ENCODE measurements around the gene UTP25.
"Not testable (repeated sequence)": the region's sequence is repeated elsewhere in the genome, so short reads cannot be mapped to it uniquely, and the experiment has no call there.

The UTP25 gene

DNA sequence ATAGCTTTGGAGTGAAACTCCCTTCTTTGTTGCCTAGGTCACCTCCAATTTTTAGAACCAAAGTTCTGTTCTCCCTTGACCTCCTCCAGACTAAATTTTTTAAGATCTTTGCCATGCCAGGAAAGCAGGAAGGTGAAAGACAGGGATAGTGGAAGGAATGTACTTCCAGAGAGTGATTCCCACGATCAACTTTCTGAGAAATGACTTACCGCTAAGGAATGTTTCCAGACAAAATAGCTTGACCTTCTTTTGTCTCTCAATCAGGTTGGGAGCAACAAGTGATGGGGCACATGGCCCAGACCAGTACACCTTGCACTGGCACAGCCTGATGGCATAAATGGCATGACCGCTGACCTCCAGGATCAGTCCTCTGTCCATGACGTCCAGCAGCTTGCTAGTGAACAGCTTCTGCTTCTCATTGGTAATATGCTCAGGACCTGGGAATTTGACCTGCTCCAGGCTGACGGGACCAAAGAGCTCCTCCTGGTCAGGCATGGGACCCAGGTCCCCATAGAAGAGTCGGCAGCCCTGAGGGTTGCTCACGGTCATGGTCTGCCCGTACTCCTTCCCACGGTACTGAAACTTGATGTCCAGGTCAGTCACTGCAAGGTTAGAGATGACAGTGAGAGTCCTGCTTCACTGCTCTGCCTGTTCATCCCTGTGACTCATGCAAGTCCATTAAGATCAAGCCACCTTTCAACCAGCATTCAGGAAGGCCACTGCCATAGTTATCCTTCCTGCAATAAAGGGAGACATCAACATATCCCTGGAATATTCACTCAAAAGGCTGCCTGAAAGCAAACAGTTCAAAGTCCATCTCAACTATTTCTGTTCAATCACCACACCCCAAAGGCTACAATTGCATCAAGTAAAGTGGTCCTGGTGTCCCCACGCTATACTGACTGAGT lies 37.2 kb upstream of the UTP25 start:
- peaks cover 7% of the 10 kb centered on the region for H3K36me3 ChIP-seq (ENCODE audit: control insufficient read depth, low read depth, low read length)
- H3K27me3 ChIP-seq (ENCODE audit: control insufficient read depth, insufficient read depth, low read length), result peaks cover 61% of the 10 kb centered on the region
- no peaks in the 10 kb centered on the region for H3K9me3 ChIP-seq (ENCODE audit: control insufficient read depth, low read depth, low read length)
- H3K4me3 ChIP-seq (ENCODE audit: low read length), result no peak overlapping the region
- H3K4me1 ChIP-seq (ENCODE audit: control insufficient read depth, low read depth, low read length), result no peaks in the 10 kb centered on the region
- no peak overlapping the region for H3K27ac ChIP-seq (ENCODE audit: low read length)
- H3K9ac ChIP-seq (ENCODE audit: low read length), result no peak overlapping the region

DNA sequence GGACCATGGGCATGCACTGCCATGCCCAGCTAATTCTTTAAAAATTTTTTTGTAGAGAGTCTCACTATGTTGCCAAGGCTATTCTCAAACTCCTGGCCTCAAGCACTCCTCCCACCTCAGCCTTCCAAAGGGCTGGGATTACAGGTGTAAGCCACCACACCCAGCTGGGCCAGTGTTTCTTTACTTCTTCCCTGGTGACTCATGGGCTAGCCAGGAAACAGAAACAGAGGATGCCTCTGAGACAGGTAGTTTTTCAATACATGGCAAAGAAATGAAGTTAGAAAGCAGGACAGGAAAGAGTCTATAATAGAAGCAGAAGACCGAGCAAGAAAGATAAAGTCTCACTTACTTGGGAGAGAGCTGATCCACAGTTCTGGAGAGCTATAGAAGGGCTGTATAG lies 35.9 kb upstream of the UTP25 start:
- H3K9ac ChIP-seq (ENCODE audit: low read length), result no peak overlapping the region
- no peaks in the 10 kb centered on the region for H3K9me3 ChIP-seq (ENCODE audit: control insufficient read depth, low read depth, low read length)
- H3K4me1 ChIP-seq (ENCODE audit: control insufficient read depth, low read depth, low read length), result no peaks in the 10 kb centered on the region
- peaks cover 7% of the 10 kb centered on the region for H3K36me3 ChIP-seq (ENCODE audit: control insufficient read depth, low read depth, low read length)
- H3K27me3 ChIP-seq (ENCODE audit: control insufficient read depth, insufficient read depth, low read length), result peaks cover 50% of the 10 kb centered on the region
- no peak overlapping the region for H3K4me3 ChIP-seq (ENCODE audit: low read length)
- H3K27ac ChIP-seq (ENCODE audit: low read length), result no peak overlapping the region

DNA sequence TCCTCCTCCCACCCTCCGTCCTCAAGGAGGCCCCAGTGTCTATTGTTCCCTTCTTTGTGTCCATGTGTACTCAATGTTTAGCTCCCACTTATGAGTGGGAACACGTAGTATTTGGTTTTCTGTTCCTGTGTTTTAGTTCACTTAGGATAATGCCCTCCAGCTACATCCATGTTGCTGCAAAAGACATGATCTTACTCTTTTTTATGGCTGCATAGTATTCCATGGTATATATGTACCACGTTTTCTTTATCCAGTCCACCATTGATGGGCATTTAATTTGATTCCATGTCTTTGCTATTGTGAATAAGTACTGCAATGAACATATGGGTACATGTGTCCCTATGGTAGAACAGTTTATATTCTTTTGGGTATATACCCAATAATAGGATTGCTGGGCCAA lies 34.1 kb upstream of the UTP25 start:
- not testable (repeated sequence) for H3K36me3 ChIP-seq (ENCODE audit: control insufficient read depth, low read depth, low read length); H3K4me3 ChIP-seq (ENCODE audit: low read length); H3K9me3 ChIP-seq (ENCODE audit: control insufficient read depth, low read depth, low read length); H3K9ac ChIP-seq (ENCODE audit: low read length); H3K4me1 ChIP-seq (ENCODE audit: control insufficient read depth, low read depth, low read length); H3K27ac ChIP-seq (ENCODE audit: low read length)
- peaks cover 32% of the 10 kb centered on the region for H3K27me3 ChIP-seq (ENCODE audit: control insufficient read depth, insufficient read depth, low read length)

DNA sequence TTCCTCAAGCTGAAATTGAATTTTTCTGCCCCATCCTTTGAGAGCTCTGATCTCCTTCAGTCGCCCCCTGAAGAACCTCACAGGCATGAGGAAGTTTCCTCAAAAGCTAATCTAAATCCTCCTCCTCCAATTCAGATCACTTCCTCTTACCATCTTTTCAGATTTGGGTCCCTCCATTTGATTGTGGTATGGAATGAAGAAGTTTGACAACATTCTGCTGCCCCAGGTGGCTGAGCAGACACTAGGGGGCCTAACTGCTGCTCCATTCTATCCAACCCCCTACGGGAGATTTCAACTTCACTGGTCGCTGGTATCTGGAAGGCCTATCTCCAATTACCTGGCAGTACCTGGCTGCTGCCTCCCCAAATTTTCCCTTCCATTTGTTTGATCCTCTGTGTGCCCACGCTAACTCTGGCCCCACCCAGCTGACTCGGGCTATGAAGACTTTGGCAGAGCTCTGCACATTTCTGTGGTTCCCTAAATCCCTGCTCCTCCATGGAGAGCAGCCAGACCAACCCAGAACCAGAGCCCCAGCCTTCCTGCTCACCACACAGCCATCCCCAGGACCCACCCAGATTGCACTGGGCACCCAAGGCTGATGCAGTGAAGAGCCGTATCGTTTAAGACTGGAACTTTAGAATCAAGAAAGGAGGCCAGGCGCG lies 29.7 kb upstream of the UTP25 start:
- no peak overlapping the region for H3K27ac ChIP-seq (ENCODE audit: low read length)

DNA sequence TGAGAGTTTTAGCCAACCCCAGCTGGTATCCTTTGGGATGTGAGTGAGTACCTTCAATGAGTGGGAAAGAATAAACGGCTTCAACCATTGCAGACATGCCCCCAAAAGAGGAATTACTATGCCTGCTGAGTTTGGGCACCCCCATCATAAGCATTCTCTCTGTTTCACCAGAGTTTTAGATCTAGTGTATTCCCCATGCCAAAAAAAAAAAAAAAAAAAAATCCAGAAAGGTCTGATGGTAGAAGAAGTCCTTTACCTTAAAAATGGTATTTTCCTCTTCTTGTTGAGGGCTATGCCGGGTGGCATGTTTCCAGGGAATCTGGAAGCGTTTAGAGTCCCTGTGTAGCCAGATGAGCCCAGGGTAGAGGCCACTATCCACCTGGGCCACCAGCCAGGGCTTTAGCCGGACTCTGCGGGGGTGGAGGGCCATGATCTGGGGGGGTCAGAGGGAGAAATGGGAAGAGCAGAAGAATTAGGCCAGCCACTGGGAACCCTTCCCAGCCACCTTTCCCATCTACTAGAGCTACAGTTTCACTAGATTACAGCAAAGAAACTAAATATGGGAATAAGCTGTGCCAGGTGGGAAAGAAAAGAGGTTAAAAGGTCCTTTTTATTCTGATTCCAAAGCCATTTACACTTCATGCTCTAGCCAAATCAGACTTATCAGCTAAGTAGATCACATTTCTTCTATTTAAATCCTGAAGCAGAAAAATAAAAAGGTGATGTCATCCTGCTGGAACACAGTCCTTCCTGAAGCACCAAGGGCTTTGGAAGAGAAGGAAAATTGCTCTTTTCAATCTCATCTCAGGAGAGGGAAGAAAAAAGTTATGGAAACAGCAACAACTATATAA lies 26.6 kb upstream of the UTP25 start:
- Histone ChIP-seq H3K9me3 (ENCODE audit: control insufficient read depth, low read depth, low read length) (no peaks in the 10 kb centered on the region), H3K27me3 (ENCODE audit: control insufficient read depth, insufficient read depth, low read length) (peaks cover 21% of the 10 kb centered on the region), H3K9ac (ENCODE audit: low read length) (no peak overlapping the region), H3K27ac (ENCODE audit: low read length) (no peak overlapping the region), H3K4me1 (ENCODE audit: control insufficient read depth, low read depth, low read length) (peaks cover under 1% of the 10 kb centered on the region), H3K36me3 (ENCODE audit: control insufficient read depth, low read depth, low read length) (no peaks in the 10 kb centered on the region), H3K4me3 (ENCODE audit: low read length) (no peak overlapping the region)

More for the DNA sequence above, 29.7 kb upstream of the UTP25 start:
- peaks cover 6% of the 10 kb centered on the region for H3K27me3 ChIP-seq (ENCODE audit: control insufficient read depth, insufficient read depth, low read length)
- H3K9ac ChIP-seq (ENCODE audit: low read length), result no peak overlapping the region
- H3K36me3 ChIP-seq (ENCODE audit: control insufficient read depth, low read depth, low read length), result no peaks in the 10 kb centered on the region
- H3K4me1 ChIP-seq (ENCODE audit: control insufficient read depth, low read depth, low read length), result no peaks in the 10 kb centered on the region
- no peak overlapping the region for H3K4me3 ChIP-seq (ENCODE audit: low read length)
- H3K9me3 ChIP-seq (ENCODE audit: control insufficient read depth, low read depth, low read length), result no peaks in the 10 kb centered on the region

DNA sequence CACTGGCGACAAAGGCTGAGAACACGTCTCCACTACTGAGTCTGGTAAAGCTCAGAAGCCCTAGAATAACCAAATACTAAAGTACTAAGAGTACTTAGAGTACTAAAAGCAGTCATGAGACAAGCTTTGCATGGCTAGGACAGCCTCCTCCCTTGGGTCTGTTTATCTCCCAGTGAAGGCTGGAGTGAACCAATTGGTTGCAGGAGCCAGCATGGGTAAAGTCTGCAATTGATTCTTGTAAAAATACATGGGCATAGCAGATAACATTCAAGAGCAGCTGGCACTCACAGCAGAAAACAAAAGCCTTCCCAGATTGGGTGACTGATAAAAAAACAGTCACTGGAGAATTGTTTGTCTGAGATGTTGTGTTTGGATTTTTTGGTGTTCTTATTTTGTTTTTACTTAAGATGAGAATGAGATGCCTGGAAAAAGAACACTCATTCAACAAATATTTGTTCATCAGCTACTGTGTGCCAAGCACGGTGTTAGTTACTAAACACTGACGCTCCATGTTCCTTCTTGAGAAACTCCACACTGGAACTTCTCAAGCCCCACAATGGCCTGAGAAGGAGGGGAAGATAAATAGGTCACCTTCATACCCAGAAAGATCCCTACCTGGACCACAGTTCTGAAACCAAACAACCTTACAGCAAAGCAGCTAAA lies 25.5 kb upstream of the UTP25 start:
- no peak overlapping the region for H3K27ac ChIP-seq (ENCODE audit: low read length)
- no peaks in the 10 kb centered on the region for H3K36me3 ChIP-seq (ENCODE audit: control insufficient read depth, low read depth, low read length)
- H3K27me3 ChIP-seq (ENCODE audit: control insufficient read depth, insufficient read depth, low read length), result peaks cover 21% of the 10 kb centered on the region
- no peak overlapping the region for H3K9ac ChIP-seq (ENCODE audit: low read length)
- no peak overlapping the region for H3K4me3 ChIP-seq (ENCODE audit: low read length)
- no peaks in the 10 kb centered on the region for H3K9me3 ChIP-seq (ENCODE audit: control insufficient read depth, low read depth, low read length)
- peaks cover 3% of the 10 kb centered on the region for H3K4me1 ChIP-seq (ENCODE audit: control insufficient read depth, low read depth, low read length)

DNA sequence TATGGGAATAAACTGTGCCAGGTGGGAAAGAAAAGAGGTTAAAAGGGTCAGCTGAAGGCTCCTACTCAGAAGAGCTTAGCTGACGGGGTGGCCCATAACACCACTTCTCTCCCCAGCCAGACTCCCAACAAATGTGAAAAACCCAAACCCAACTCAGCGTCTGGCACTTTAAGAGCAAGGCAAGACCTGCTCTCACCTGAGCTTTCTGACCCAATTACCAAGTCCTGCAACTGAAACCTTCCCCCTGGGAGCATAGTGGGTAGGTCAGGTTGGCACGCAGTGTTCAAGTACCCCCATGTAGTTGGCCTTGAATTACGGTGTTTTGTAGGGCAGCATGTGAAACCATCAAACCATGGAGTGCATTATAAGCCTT lies 25.0 kb upstream of the UTP25 start:
- H3K36me3 ChIP-seq (ENCODE audit: control insufficient read depth, low read depth, low read length), result no peaks in the 10 kb centered on the region

DNA sequence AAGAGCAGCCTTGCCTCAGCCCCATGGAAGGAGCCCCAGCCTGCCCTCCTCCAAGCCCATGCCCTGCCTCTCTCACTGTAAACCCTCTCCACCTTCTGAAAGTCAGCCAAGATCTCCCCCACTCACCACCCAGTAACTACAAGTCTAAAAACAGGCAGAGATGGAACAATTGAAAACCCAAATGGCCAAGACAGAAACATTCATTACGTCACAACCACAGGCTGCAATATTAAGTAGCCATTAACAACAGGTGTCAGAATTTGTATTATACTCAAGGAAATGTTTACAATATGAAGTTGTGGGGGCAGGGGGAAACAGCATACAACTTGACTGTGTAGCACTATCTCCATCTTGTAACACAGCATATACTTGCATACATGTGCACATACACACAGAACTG lies 24.2 kb upstream of the UTP25 start:
- Histone ChIP-seq H3K4me1 (ENCODE audit: control insufficient read depth, low read depth, low read length) (peaks cover 3% of the 10 kb centered on the region), H3K27ac (ENCODE audit: low read length) (no peak overlapping the region), H3K9me3 (ENCODE audit: control insufficient read depth, low read depth, low read length) (no peaks in the 10 kb centered on the region), H3K27me3 (ENCODE audit: control insufficient read depth, insufficient read depth, low read length) (peaks cover 21% of the 10 kb centered on the region), H3K4me3 (ENCODE audit: low read length) (no peak overlapping the region), H3K36me3 (ENCODE audit: control insufficient read depth, low read depth, low read length) (no peaks in the 10 kb centered on the region), H3K9ac (ENCODE audit: low read length) (no peak overlapping the region)

More for the DNA sequence above, 25.0 kb upstream of the UTP25 start:
- no peaks in the 10 kb centered on the region for H3K9me3 ChIP-seq (ENCODE audit: control insufficient read depth, low read depth, low read length)
- H3K9ac ChIP-seq (ENCODE audit: low read length), result no peak overlapping the region
- H3K4me3 ChIP-seq (ENCODE audit: low read length), result no peak overlapping the region
- H3K27me3 ChIP-seq (ENCODE audit: control insufficient read depth, insufficient read depth, low read length), result peaks cover 21% of the 10 kb centered on the region
- H3K27ac ChIP-seq (ENCODE audit: low read length), result no peak overlapping the region
- H3K4me1 ChIP-seq (ENCODE audit: control insufficient read depth, low read depth, low read length), result peaks cover 3% of the 10 kb centered on the region

DNA sequence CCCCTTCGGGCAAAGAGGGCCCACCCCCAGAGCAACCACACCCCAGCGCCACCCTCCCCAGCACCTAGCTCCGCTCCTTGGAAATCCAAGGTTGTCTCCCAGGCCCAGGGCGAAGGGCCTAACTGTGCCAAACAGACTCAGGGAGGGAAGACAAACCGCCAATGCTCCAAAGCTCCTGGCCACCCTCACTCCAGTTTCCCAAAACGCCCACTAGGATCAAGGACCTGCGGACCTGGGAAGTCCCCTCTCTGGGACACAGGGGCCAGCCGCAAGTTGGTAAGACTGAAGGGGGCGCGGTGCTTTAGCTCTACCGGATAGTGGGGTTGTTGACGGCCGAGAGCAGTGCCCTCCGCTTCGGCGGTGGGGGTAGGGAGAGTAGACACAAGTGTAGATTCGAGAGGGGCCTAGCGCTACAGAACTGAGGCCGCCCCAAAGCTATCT lies 22.4 kb upstream of the UTP25 start:
- peaks cover 3% of the 10 kb centered on the region for H3K4me1 ChIP-seq (ENCODE audit: control insufficient read depth, low read depth, low read length)
- peak overlapping the region; percentile 8 for H3K9ac ChIP-seq (ENCODE audit: low read length)
- H3K36me3 ChIP-seq (ENCODE audit: control insufficient read depth, low read depth, low read length), result no peaks in the 10 kb centered on the region
- H3K9me3 ChIP-seq (ENCODE audit: control insufficient read depth, low read depth, low read length), result no peaks in the 10 kb centered on the region
- no peak overlapping the region for H3K27ac ChIP-seq (ENCODE audit: low read length)
- peak overlapping the region; percentile 66 for H3K4me3 ChIP-seq (ENCODE audit: low read length)
- peaks cover 21% of the 10 kb centered on the region for H3K27me3 ChIP-seq (ENCODE audit: control insufficient read depth, insufficient read depth, low read length)

DNA sequence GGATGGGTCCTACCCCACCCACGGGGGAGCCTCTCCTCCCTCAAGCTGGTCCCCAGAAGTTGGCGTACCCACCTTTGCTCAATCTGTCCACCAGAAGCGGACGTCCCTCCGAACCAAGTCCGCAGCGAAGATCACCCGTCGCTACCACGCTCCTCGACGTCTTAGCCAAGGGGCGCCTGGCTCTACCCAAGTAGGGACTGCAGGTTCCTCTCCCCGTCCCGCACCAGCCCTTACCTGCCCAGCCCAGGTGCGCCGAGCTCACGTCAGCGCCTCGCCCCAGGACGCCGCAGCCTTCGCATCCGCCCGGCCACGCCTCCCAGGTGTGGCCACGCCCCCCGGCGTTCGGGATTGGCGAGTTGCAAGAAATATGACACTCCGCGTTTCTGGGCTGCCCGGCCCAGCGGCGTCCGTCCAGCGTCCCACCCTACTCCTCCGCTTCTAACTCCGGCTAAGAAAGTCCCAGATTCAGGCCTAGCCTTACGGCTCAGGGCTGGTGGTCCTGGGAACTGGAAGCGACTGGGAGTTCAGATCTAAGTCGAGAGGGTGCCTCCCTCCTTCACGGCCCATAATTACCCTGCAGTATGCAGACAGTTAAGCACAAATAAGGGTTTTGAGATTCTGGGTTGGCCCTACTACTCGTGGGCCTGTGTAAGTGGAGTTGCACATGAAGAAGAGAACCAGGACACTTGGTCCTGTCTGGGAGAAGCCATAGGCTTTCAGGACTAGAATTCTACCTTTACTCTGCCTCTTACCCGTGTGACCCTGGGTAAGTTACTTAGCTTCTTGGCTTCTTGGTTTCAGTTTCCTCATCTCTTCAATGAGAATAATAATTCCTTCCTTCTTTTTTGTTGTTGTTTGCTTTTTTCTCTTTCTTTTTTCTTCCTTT lies 21.7 kb upstream of the UTP25 start, which contains the start of gene IRF6:
Gene IRF6 (minus strand): TSS at position 268 of the 886 bp plus-strand sequence. CDS start 4,729 bp downstream, outside the sequence.
- Histone ChIP-seq H3K9me3 (ENCODE audit: control insufficient read depth, low read depth, low read length) (no peaks in the 10 kb centered on the region), H3K27me3 (ENCODE audit: control insufficient read depth, insufficient read depth, low read length) (peaks cover 21% of the 10 kb centered on the region), H3K4me1 (ENCODE audit: control insufficient read depth, low read depth, low read length) (peaks cover 3% of the 10 kb centered on the region), H3K36me3 (ENCODE audit: control insufficient read depth, low read depth, low read length) (no peaks in the 10 kb centered on the region), H3K4me3 (ENCODE audit: low read length) (peak within 1 kb of the TSS; percentile 66), H3K27ac (ENCODE audit: low read length) (peak within 1 kb of the TSS; percentile 46), H3K9ac (ENCODE audit: low read length) (peak within 1 kb of the TSS; percentile 40)

Data from iPS-18a (cell line).